ENCODE measurements around the gene DMBX1. TPM values are rescaled to one million over a fixed set of nuclear protein-coding genes. Genes with fewer than 3 reads are reported as not detected.
A peak's percentile ranks its signal among the peaks of the same experiment; 100 is the strongest.

Gene DMBX1
- total RNA-seq, 1 donor from 2014 or later = not detected

DNA sequence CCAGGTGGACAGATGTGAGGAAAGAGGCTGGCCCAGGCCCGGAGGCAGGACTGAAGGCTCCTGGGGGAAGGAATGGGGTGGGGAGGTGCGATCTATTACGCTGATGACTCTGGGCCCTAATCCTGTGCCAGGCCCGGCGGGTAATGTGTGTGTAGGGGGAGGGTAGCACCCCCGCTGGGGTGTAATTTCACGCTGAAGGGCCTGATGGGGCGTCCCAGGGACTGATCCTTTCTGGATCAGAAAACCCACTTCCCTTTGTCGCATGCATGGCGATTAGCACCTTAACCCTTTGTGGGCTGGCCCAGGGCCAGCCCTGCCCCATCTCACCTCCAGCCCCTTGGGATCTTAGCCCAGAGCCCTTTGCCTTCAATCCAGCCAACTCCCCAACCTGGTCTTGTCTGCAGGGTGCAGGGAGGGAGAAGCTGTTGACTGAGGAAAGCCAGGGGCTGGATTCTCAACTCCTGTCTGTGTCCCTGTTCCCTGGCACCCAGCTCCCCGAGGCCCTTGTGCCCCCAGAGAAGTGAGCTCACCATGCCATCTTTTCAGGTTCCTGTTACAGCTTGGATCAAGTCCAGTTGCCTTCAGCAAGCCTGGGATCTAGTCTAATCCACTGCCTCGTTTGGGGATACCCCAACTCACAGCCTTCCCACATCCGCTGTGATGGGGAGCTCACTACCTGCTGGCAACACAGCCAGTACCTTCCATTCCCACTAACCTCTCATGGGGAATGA is 35.8 kb downstream of the DMBX1 start:
- no peak for DNase-seq (ENCODE audit: low read depth in 2 of 2)

- DNase-seq (ENCODE audit: low read depth in 2 of 2) = no peak
Measured at GRCh38 chr1:46526013-46526690, 36.5 kb downstream of the DMBX1 start.

DNA sequence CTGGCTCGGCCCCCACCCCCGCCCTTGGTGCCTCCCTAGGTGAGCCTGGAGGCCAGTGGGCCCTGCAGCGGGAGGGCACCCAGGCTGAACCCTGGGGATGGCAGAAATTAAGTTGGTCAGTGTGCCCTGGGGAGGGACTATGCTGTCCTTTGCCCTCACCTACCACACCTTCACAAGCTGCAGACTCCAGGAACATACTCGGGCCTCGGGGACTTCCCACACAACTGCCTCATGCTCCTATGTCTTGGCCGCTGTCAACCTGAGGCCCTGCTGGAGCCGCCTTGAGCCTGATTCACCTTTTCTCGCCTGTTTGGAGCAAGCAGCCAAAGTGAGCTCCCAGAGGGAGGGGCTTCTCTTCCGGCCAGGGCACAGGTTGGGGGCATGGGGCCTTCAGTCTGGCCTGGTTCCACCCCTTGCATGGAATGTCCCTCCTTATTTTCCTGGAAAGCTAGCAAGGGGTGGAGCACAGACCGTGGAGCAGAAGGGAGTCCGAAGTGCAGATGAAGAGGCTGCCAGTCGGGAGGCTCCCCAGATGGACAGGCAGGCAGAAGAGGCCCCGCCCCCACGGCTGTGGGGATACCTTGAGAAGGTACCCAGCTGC is 37.2 kb downstream of the DMBX1 start:
- DNase-seq (ENCODE audit: low read depth in 2 of 2) = no peak

GRCh38 chr1:46527474-46528296 is 38.0 kb downstream of the DMBX1 start:
- peak; percentile 68 to 79 for DNase-seq (ENCODE audit: low read depth in 2 of 2)

GRCh38 chr1:46528297-46528955 is 38.8 kb downstream of the DMBX1 start:
- DNase-seq (ENCODE audit: low read depth in 2 of 2) = no peak

DNA sequence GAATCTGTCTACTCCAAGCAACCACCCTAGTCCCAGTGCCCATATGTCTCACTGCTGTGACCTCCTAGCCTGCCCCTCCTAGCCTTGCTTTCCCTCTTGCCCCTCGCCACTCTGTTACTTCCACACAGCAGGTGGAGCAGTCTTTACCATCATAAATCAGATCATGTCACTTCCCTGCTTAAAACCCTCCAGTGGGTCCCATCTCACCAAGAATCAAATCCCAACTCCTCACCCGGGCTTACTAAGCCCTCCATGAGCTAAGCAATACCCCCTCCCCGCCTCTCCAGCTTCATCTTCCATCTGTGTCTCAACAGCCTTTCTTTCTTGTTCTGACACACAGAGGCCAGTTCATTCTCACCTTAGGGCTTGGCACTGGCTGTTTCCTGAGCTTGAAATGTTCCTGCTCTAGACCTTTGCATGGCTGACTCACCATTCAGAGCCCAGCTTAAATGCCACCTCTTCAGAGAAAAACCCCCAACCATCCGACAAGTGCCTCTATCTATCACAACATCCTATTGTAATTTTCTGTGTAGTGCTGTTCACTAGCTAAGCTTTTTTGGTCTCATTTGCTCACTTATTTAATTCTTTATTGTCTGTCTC is 39.5 kb downstream of the DMBX1 start:
- no peak for DNase-seq (ENCODE audit: low read depth in 2 of 2)

DNA sequence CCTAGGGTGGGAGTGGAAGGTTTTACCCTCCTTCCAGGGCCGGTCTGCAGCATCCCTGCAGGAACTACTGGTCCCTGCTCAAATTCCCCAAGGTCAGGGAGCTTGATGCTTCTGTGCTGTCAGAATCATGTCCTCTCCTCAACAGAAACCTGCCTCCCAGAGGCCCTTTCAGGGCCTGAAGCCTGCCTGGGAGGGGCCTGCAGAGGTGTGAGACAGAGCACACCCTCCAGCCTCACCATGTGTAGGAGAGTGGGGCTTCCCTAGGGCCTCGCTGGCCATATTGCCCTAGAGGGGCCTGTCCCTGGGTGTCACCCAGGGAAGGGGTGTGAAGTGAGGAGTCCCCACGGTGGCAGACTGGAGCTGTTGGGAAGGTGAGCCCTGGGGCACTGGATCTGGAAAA is 40.7 kb downstream of the DMBX1 start:
- no peak for DNase-seq (ENCODE audit: low read depth in 2 of 2)

DNA sequence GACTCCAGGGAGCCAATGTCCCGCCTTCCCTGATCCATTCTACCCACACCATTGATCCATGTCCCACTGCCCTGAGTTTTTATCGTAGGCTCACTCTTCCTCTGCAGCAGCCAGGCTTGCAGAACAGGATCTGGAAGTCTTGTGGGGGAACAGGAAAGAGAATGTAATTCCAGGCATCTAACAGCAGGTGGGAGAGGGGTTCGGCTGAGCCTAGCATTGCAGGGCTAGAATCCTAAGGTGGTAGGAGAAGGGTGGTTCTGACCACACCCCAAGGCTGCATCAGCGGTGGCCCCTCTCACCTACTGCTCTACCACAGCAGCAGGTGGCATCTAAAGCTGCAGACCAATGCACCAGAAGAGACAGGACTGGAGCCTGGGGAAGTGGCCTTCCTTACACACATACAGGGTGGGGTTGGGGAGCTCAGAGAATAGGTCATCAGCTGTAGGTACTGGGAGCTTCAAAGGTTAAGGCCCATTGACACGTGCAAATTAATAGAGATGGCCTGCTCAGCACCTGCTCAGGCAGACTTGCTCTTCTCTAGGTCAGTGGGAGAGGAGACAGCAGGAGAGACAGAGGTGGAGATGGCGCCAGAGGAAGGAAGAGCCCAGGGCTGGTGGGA is 41.3 kb downstream of the DMBX1 start:
- DNase-seq (ENCODE audit: low read depth in 2 of 2) = no peak

- DNase-seq (ENCODE audit: low read depth in 2 of 2) = no peak
Measured at GRCh38 chr1:46532095-46532494, 42.5 kb downstream of the DMBX1 start.

DNA sequence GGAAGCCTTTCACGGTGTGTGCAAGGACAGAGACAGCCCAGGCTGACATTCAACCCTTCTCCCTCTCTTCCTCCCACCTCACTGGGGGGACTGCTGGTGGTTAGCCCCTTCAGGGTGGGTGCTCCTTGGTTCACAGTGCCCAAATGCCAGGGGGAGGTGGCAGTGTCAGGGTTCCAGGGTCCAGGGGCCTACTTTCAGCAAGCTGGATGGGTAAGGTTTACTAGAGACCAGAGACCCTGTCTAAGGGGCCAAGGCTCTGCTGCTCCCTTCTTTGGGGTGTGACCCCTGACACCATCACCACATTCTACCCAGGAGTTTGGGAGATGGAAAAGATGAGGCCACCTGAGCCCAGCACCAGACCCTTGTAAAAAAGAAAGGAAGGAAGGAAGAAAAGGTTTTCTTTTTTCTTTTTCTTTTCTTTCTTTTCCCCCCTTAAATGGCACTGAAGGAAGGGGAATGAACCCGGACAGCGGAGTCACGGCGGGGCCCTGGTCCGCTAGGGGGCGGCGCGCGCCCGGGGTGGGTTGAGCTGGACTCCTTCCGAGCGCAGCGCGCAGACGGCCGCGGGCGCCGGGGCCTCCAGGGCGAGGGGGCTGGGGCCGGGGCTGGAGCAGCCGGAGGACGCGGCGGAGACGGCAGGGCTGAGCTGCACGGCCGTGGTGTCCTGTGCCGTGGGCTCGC is 43.0 kb downstream of the DMBX1 start:
- DNase-seq (ENCODE audit: low read depth in 2 of 2) = peak; percentile 58 to 65

- DNase-seq (ENCODE audit: low read depth in 2 of 2) = peak; percentile 28 to 52
Measured at GRCh38 chr1:46533179-46533864, 43.7 kb downstream of the DMBX1 start.

GRCh38 chr1:46535063-46535462 is 45.4 kb downstream of the DMBX1 start:
- DNase-seq (ENCODE audit: low read depth in 2 of 2) = peak; percentile 15 to 22

GRCh38 chr1:46536527-46536926 is 46.9 kb downstream of the DMBX1 start:
- no peak for DNase-seq (ENCODE audit: low read depth in 2 of 2)

- no peak for DNase-seq (ENCODE audit: low read depth in 2 of 2)
Measured at GRCh38 chr1:46537651-46538050, 48.0 kb downstream of the DMBX1 start.

- no peak for DNase-seq (ENCODE audit: low read depth in 2 of 2)
Measured at GRCh38 chr1:46538147-46538546, 48.5 kb downstream of the DMBX1 start.
